ENCODE measurements around the gene SUPT6H. TPM values are rescaled to one million over a fixed set of nuclear protein-coding genes. Genes with fewer than 3 reads are reported as not detected.

Gene SUPT6H
- polyA plus RNA-seq, 4 donors = 26.4 to 69.7 (median 29.0) TPM

- WGBS, 3 donors = 58 to 68% (median 68%) methylated on average over 18 to 19 of the region's 19 CpGs
- DNase-seq (no peak), FAIRE-seq (no peak)
- Histone ChIP-seq H3K4me3 (ENCODE audit: low read depth in 1 of 3, low read length in 3 of 3) (no peak overlapping the region), H3K9me3 (ENCODE audit: control insufficient read depth in 2 of 2, insufficient read depth in 1 of 2, low read depth in 1 of 2, low read length in 1 of 2) (no peaks in the 10 kb centered on the region), H3K27me3 (ENCODE audit: control insufficient read depth in 3 of 3, insufficient read depth in 3 of 3, low read length in 3 of 3) (no peaks in the 10 kb centered on the region), H3K4me1 (ENCODE audit: control insufficient read depth in 3 of 3, insufficient read depth in 2 of 3, low read depth in 1 of 3, low read length in 2 of 3) (peaks cover 0 to 31% (median 0%) of the 10 kb centered on the region in 3 donors), H3K27ac (ENCODE audit: low read depth in 1 of 3, low read length in 2 of 3) (peak overlapping the region in 1 of 3 donors; percentile 6), H3K36me3 (ENCODE audit: control insufficient read depth in 3 of 3, insufficient read depth in 2 of 3, low read depth in 1 of 3, low read length in 3 of 3) (peaks cover 0 to 47% (median 0%) of the 10 kb centered on the region in 3 donors)
Measured at GRCh38 chr17:28741358-28742349, 79.6 kb downstream of the SUPT6H start.

- DNase-seq (peak; percentile 94 to 95), FAIRE-seq (no peak)
- H3K9me3 ChIP-seq (ENCODE audit: control insufficient read depth in 2 of 2, insufficient read depth in 1 of 2, low read depth in 1 of 2, low read length in 1 of 2) = no peaks in the 10 kb centered on the region
- peak within 1 kb of the TSS; percentile 80 to 87 (median 83) for H3K4me3 ChIP-seq (ENCODE audit: low read depth in 1 of 3, low read length in 3 of 3)
- no peaks in the 10 kb centered on the region for H3K27me3 ChIP-seq (ENCODE audit: control insufficient read depth in 3 of 3, insufficient read depth in 3 of 3, low read length in 3 of 3)
- 1% methylated on average over 51 to 70 of the region's 70 CpGs for WGBS, 3 donors
- H3K4me1 ChIP-seq (ENCODE audit: control insufficient read depth in 3 of 3, insufficient read depth in 2 of 3, low read depth in 1 of 3, low read length in 2 of 3) = peaks cover 0 to 47% (median 7%) of the 10 kb centered on the region in 3 donors
- peaks cover 0 to 55% (median 8%) of the 10 kb centered on the region in 3 donors for H3K36me3 ChIP-seq (ENCODE audit: control insufficient read depth in 3 of 3, insufficient read depth in 2 of 3, low read depth in 1 of 3, low read length in 3 of 3)
- H3K27ac ChIP-seq (ENCODE audit: low read depth in 1 of 3, low read length in 2 of 3) = peak within 1 kb of the TSS; percentile 98 to 100 (median 99)
Measured at GRCh38 chr17:28743243-28744103, 81.5 kb downstream of the SUPT6H start, which contains the start of gene TRAF4. TSS of gene TRAF4 (plus strand) at chr17:28744011. CDS start at chr17:28744113, 102 bp downstream.

GRCh38 chr17:28744104-28744971, 82.3 kb downstream of the SUPT6H start:
- WGBS, 3 donors = 0 to 1% (median 1%) methylated on average over 34 to 61 of the region's 61 CpGs
- FAIRE-seq = no peak

GRCh38 chr17:28744972-28745785, 83.2 kb downstream of the SUPT6H start:
- Histone ChIP-seq H3K9me3 (ENCODE audit: control insufficient read depth in 2 of 2, insufficient read depth in 1 of 2, low read depth in 1 of 2, low read length in 1 of 2) (no peaks in the 10 kb centered on the region), H3K4me1 (ENCODE audit: control insufficient read depth in 3 of 3, insufficient read depth in 2 of 3, low read depth in 1 of 3, low read length in 2 of 3) (peaks cover 0 to 52% (median 7%) of the 10 kb centered on the region in 3 donors), H3K27ac (ENCODE audit: low read depth in 1 of 3, low read length in 2 of 3) (peak overlapping the region; percentile 98 to 100 (median 99)), H3K4me3 (ENCODE audit: low read depth in 1 of 3, low read length in 3 of 3) (peak overlapping the region; percentile 80 to 87 (median 83)), H3K27me3 (ENCODE audit: control insufficient read depth in 3 of 3, insufficient read depth in 3 of 3, low read length in 3 of 3) (no peaks in the 10 kb centered on the region), H3K36me3 (ENCODE audit: control insufficient read depth in 3 of 3, insufficient read depth in 2 of 3, low read depth in 1 of 3, low read length in 3 of 3) (peaks cover 2 to 67% (median 13%) of the 10 kb centered on the region in 3 donors)
- FAIRE-seq (no peak), DNase-seq (peak; percentile 48 to 78)
- WGBS, 3 donors = 3% methylated on average over 17 to 31 of the region's 31 CpGs

More at GRCh38 chr17:28744104-28744971, 82.3 kb downstream of the SUPT6H start:
- no peaks in the 10 kb centered on the region for H3K27me3 ChIP-seq (ENCODE audit: control insufficient read depth in 3 of 3, insufficient read depth in 3 of 3, low read length in 3 of 3)
- peaks cover 2 to 59% (median 13%) of the 10 kb centered on the region in 3 donors for H3K36me3 ChIP-seq (ENCODE audit: control insufficient read depth in 3 of 3, insufficient read depth in 2 of 3, low read depth in 1 of 3, low read length in 3 of 3)
- H3K4me3 ChIP-seq (ENCODE audit: low read depth in 1 of 3, low read length in 3 of 3) = peak overlapping the region; percentile 80 to 87 (median 83)
- no peaks in the 10 kb centered on the region for H3K9me3 ChIP-seq (ENCODE audit: control insufficient read depth in 2 of 2, insufficient read depth in 1 of 2, low read depth in 1 of 2, low read length in 1 of 2)
- peak; percentile 79 to 91 for DNase-seq
- H3K4me1 ChIP-seq (ENCODE audit: control insufficient read depth in 3 of 3, insufficient read depth in 2 of 3, low read depth in 1 of 3, low read length in 2 of 3) = peaks cover 0 to 47% (median 7%) of the 10 kb centered on the region in 3 donors
- H3K27ac ChIP-seq (ENCODE audit: low read depth in 1 of 3, low read length in 2 of 3) = peak overlapping the region; percentile 98 to 100 (median 99)

GRCh38 chr17:28745786-28746411, 83.9 kb downstream of the SUPT6H start:
- Histone ChIP-seq H3K4me3 (ENCODE audit: low read depth in 1 of 3, low read length in 3 of 3) (peak overlapping the region; percentile 9 to 87 (median 80)), H3K4me1 (ENCODE audit: control insufficient read depth in 3 of 3, insufficient read depth in 2 of 3, low read depth in 1 of 3, low read length in 2 of 3) (peaks cover 0 to 55% (median 7%) of the 10 kb centered on the region in 3 donors), H3K27ac (ENCODE audit: low read depth in 1 of 3, low read length in 2 of 3) (peak overlapping the region; percentile 98 to 100 (median 99)), H3K36me3 (ENCODE audit: control insufficient read depth in 3 of 3, insufficient read depth in 2 of 3, low read depth in 1 of 3, low read length in 3 of 3) (peaks cover 2 to 71% (median 13%) of the 10 kb centered on the region in 3 donors), H3K9me3 (ENCODE audit: control insufficient read depth in 2 of 2, insufficient read depth in 1 of 2, low read depth in 1 of 2, low read length in 1 of 2) (no peaks in the 10 kb centered on the region), H3K27me3 (ENCODE audit: control insufficient read depth in 3 of 3, insufficient read depth in 3 of 3, low read length in 3 of 3) (no peaks in the 10 kb centered on the region)
- DNase-seq = peak; percentile 64 to 76
- WGBS, 3 donors = 27 to 59% (median 47%) methylated on average over 4 of the region's 4 CpGs
- FAIRE-seq = no peak

GRCh38 chr17:28746611-28747050, 84.6 kb downstream of the SUPT6H start:
- FAIRE-seq (no peak), DNase-seq (peak; percentile 80 to 99)
- peak overlapping the region; percentile 98 to 100 (median 99) for H3K27ac ChIP-seq (ENCODE audit: low read depth in 1 of 3, low read length in 2 of 3)
- H3K4me1 ChIP-seq (ENCODE audit: control insufficient read depth in 3 of 3, insufficient read depth in 2 of 3, low read depth in 1 of 3, low read length in 2 of 3) = peaks cover 0 to 53% (median 7%) of the 10 kb centered on the region in 3 donors
- H3K9me3 ChIP-seq (ENCODE audit: control insufficient read depth in 2 of 2, insufficient read depth in 1 of 2, low read depth in 1 of 2, low read length in 1 of 2) = no peaks in the 10 kb centered on the region
- 20 to 39% (median 21%) methylated on average over 5 of the region's 5 CpGs for WGBS, 3 donors
- peaks cover 2 to 71% (median 13%) of the 10 kb centered on the region in 3 donors for H3K36me3 ChIP-seq (ENCODE audit: control insufficient read depth in 3 of 3, insufficient read depth in 2 of 3, low read depth in 1 of 3, low read length in 3 of 3)
- H3K4me3 ChIP-seq (ENCODE audit: low read depth in 1 of 3, low read length in 3 of 3) = peak overlapping the region in 2 of 3 donors; percentile 80 to 87
- no peaks in the 10 kb centered on the region for H3K27me3 ChIP-seq (ENCODE audit: control insufficient read depth in 3 of 3, insufficient read depth in 3 of 3, low read length in 3 of 3)

Measured in small intestine (tissue), 7 donors.